ENCODE data around the gene MAVS.

Gene MAVS

DNA sequence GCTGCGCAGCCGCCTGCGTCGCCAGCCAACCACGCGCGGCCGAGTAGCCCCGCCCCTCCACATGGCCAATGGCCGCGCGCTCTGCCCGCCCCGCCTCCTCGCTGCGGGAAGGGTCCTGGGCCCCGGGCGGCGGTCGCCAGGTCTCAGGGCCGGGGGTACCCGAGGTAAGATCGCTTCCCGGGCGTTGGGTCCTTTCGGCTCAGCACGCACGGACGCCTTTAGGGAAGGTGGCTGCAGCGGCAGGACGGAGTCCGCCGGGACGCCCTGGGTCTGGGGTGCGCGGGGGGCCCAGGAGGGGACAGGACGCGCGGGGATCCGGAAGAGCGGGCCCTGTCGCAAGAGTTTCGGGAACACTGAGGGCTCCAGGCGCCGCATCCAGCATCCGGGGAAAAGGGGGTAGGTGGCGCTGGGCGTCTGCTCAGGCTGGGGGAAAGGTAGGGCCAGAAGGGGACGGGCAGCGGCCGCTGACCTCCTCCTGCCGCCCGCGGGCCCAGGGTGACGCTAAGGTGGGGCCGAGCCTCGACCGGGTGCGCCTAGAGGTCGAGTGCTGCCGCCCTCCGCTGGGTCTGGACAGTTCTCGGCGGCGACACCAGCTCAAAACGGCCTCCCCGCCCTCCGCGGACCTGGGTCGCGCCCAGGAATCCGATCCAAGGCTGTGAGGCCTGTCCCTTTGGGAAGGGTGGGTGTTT is at the start of gene MAVS:
Gene MAVS, plus strand, starts transcription at position 95 of the 689 bp plus-strand sequence. CDS start 7,791 bp downstream, outside the sequence.
- Histone ChIP-seq H3K9ac (peak within 1 kb of the TSS; percentile 84), H4K20me1 (ENCODE audit: insufficient read depth) (no peaks in the 10 kb centered on the region), H3K79me2 (ENCODE audit: insufficient read depth, low read depth) (no peaks in the 10 kb centered on the region), H3K4me3 (IDR thresholded peaks at IDR 0.05; ENCODE audit: insufficient read depth, low read depth, low read length) (no peak within 1 kb of the TSS), H3K36me3 (ENCODE audit: insufficient read depth) (no peaks in the 10 kb centered on the region), H3K27ac (no peak within 1 kb of the TSS), H2AFZ (ENCODE audit: low read depth) (peak within 1 kb of the TSS; percentile 74), H3K4me2 (peak within 1 kb of the TSS; percentile 71), H3K4me1 (ENCODE audit: low read depth, poor library complexity, severe bottlenecking) (peaks cover 15% of the 10 kb centered on the region), H3K27me3 (ENCODE audit: insufficient read depth, low read depth) (no peaks in the 10 kb centered on the region)
- TF ChIP-seq, protein P1, sequence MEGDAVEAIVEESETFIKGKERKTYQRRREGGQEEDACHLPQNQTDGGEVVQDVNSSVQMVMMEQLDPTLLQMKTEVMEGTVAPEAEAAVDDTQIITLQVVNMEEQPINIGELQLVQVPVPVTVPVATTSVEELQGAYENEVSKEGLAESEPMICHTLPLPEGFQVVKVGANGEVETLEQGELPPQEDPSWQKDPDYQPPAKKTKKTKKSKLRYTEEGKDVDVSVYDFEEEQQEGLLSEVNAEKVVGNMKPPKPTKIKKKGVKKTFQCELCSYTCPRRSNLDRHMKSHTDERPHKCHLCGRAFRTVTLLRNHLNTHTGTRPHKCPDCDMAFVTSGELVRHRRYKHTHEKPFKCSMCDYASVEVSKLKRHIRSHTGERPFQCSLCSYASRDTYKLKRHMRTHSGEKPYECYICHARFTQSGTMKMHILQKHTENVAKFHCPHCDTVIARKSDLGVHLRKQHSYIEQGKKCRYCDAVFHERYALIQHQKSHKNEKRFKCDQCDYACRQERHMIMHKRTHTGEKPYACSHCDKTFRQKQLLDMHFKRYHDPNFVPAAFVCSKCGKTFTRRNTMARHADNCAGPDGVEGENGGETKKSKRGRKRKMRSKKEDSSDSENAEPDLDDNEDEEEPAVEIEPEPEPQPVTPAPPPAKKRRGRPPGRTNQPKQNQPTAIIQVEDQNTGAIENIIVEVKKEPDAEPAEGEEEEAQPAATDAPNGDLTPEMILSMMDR (conservative IDR thresholded peaks at IDR 0.05; ENCODE audit: low read depth, low read length), result no peak

- Histone ChIP-seq H3K9ac (peak overlapping the region; percentile 53; the same call in 1 of the 2 replicates), H3K79me2 (ENCODE audit: insufficient read depth, low read depth) (peaks cover 7% of the 10 kb centered on the region; the same call in 1 of the 2 replicates), H3K4me1 (ENCODE audit: low read depth, poor library complexity, severe bottlenecking) (peaks cover 18% of the 10 kb centered on the region)
Measured at GRCh38 chr20:3797226-3797545, 49.4 kb upstream of the MAVS start.

DNA sequence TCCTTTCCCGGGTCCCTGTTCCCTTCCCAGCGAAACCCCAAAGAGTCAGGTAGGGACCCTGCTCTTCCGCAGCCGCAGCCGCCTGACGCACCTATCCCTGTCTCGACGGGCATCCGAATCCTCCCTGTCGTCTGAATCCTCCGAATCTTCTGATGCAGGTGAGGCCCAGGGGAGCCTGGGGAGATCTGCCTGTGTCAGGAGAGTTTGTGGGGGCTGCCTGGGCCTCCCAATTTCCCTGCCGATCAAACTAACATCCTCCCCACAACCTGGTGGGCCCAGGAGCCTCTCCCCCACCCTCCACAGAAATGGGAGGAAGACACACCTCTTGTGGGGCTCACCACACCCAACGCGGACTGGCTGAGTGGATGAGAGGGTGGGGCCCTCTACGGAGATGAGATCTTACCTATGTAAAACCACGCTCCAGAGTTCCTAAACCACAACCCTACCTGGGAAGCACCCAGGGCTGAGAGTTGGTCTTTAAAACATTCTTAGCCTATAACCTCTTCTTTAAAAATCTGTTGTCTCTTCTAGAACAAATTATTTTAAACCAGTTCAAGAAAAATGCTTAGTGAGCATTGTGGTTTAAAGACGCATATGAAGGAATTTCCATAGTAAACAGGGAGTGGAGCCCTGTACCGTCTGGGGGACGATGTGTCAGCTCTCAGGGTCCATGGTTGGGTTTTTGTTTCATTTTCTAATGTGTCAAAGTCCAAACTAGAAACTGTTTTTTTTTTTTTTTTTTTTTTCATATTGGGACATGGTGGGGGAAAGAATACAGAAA is 48.9 kb upstream of the MAVS start:
- Histone ChIP-seq H4K20me1 (ENCODE audit: insufficient read depth) (no peaks in the 10 kb centered on the region), H2AFZ (ENCODE audit: low read depth) (peak overlapping the region; percentile 26; the same call in 1 of the 2 replicates), H3K4me2 (peak overlapping the region; percentile 95), H3K4me1 (ENCODE audit: low read depth, poor library complexity, severe bottlenecking) (peaks cover 18% of the 10 kb centered on the region), H3K36me3 (ENCODE audit: insufficient read depth) (no peaks in the 10 kb centered on the region), H3K79me2 (ENCODE audit: insufficient read depth, low read depth) (peaks cover 7% of the 10 kb centered on the region; the same call in 1 of the 2 replicates), H3K27me3 (ENCODE audit: insufficient read depth, low read depth) (no peaks in the 10 kb centered on the region), H3K4me3 (IDR thresholded peaks at IDR 0.05; ENCODE audit: insufficient read depth, low read depth, low read length) (no peak overlapping the region), H3K9ac (peak overlapping the region; percentile 53; the same call in 1 of the 2 replicates), H3K27ac (peak overlapping the region; percentile 38)
- TF ChIP-seq, protein P1 (conservative IDR thresholded peaks at IDR 0.05; ENCODE audit: low read depth, low read length), result no peak

More at GRCh38 chr20:3797226-3797545, 49.4 kb upstream of the MAVS start:
- Histone ChIP-seq H3K36me3 (ENCODE audit: insufficient read depth) (no peaks in the 10 kb centered on the region), H3K4me2 (peak overlapping the region; percentile 95), H3K27me3 (ENCODE audit: insufficient read depth, low read depth) (no peaks in the 10 kb centered on the region), H3K4me3 (IDR thresholded peaks at IDR 0.05; ENCODE audit: insufficient read depth, low read depth, low read length) (no peak overlapping the region), H2AFZ (ENCODE audit: low read depth) (no peak overlapping the region), H4K20me1 (ENCODE audit: insufficient read depth) (no peaks in the 10 kb centered on the region), H3K27ac (peak overlapping the region; percentile 38)
- TF ChIP-seq, protein P1 (conservative IDR thresholded peaks at IDR 0.05; ENCODE audit: low read depth, low read length), result no peak

GRCh38 chr20:3798373-3798768 is 48.3 kb upstream of the MAVS start:
- H4K20me1 ChIP-seq (ENCODE audit: insufficient read depth), result no peaks in the 10 kb centered on the region
- H3K36me3 ChIP-seq (ENCODE audit: insufficient read depth), result no peaks in the 10 kb centered on the region
- H3K27me3 ChIP-seq (ENCODE audit: insufficient read depth, low read depth), result no peaks in the 10 kb centered on the region
- peak overlapping the region; percentile 95; the same call in 1 of the 2 replicates for H3K4me2 ChIP-seq
- H3K27ac ChIP-seq, result peak overlapping the region; percentile 38; the same call in 1 of the 2 replicates
- H3K79me2 ChIP-seq (ENCODE audit: insufficient read depth, low read depth), result peaks cover 7% of the 10 kb centered on the region; the same call in 1 of the 2 replicates
- peaks cover 18% of the 10 kb centered on the region for H3K4me1 ChIP-seq (ENCODE audit: low read depth, poor library complexity, severe bottlenecking)
- H3K9ac ChIP-seq, result peak overlapping the region; percentile 53; the same call in 1 of the 2 replicates
- TF ChIP-seq, protein P1 (conservative IDR thresholded peaks at IDR 0.05; ENCODE audit: low read depth, low read length), result no peak
- H3K4me3 ChIP-seq (IDR thresholded peaks at IDR 0.05; ENCODE audit: insufficient read depth, low read depth, low read length), result no peak overlapping the region
- no peak overlapping the region for H2AFZ ChIP-seq (ENCODE audit: low read depth)

Data from KMS-11 (cell line).